CD8-positive, alpha-beta memory T cell (primary cell): ENCODE measurements around the gene RBM18. TPM values are rescaled to one million over a fixed set of nuclear protein-coding genes. Genes with fewer than 3 reads are reported as not detected.

ENCODE experiments used
- CTCF ChIA-PET: fragments of 350-600 bp; sonication (Branson Sonifier 250); formaldehyde crosslinking; loops from one replicate; lab custom pipeline; 2021; ENCODE audit warnings: antibody characterized with exemption; lab: Charles Lee
- POLR2A ChIA-PET: fragments of 350-600 bp; sonication (Branson Sonifier 250); formaldehyde crosslinking; loops from one replicate; lab custom pipeline; 2021; ENCODE audit warnings: antibody characterized with exemption; lab: Charles Lee
- DNase-seq, 5 donors: peaks; one replicate each; pipeline versions ENCODE4 v3.0.0 to v3.0.0-alpha.2; 2020 to 2022; ENCODE audit warnings: mixed read lengths in 1 of 5
- H3K27ac ChIP-seq: one replicate; pipeline ENCODE4 v1.7.0; 2013; ENCODE audit warnings: low read depth, mild to moderate bottlenecking, low read length, moderate library complexity
- H3K27me3 ChIP-seq: 2 replicates; pipeline ENCODE4 v1.7.0; 2013; ENCODE audit warnings: low read length, mild to moderate bottlenecking; ENCODE audit not compliant: insufficient read depth, poor library complexity, severe bottlenecking
- H3K36me3 ChIP-seq: 2 replicates; pipeline ENCODE4 v1.7.0; 2013; ENCODE audit warnings: mild to moderate bottlenecking, low read length, moderate library complexity; ENCODE audit not compliant: insufficient read depth
- H3K4me1 ChIP-seq: 2 replicates; pipeline ENCODE4 v1.7.0; 2013; ENCODE audit warnings: mild to moderate bottlenecking, low read length, moderate library complexity; ENCODE audit not compliant: insufficient read depth
- H3K4me3 ChIP-seq: 2 replicates; pipeline ENCODE4 v1.7.0; 2013; ENCODE audit warnings: mild to moderate bottlenecking, low read length
- H3K9me3 ChIP-seq: 2 replicates; pipeline ENCODE4 v1.7.0; 2013; ENCODE audit warnings: mild to moderate bottlenecking, low read length
- H3K27ac Mint-ChIP-seq, 8 donors: one replicate each; pipeline ENCODE4 v1.8.0; 2020 to 2021; ENCODE audit warnings: mixed read lengths in 8 of 8, mild to moderate bottlenecking in 6 of 8, inconsistent platforms in 3 of 8, moderate library complexity in 3 of 8
- H3K27me3 Mint-ChIP-seq, 2 donors: one replicate each; pipeline ENCODE4 v1.8.0; 2020 to 2021; ENCODE audit warnings: mixed read lengths in 2 of 2, mild to moderate bottlenecking in 1 of 2, moderate library complexity in 1 of 2
- H3K36me3 Mint-ChIP-seq, 3 donors: one replicate each; pipeline ENCODE4 v1.8.0; 2020 to 2021; ENCODE audit warnings: mixed read lengths in 3 of 3, inconsistent platforms in 1 of 3, mild to moderate bottlenecking in 1 of 3
- H3K4me1 Mint-ChIP-seq, 3 donors: one replicate each; pipeline ENCODE4 v1.8.0; 2020 to 2021; ENCODE audit warnings: mixed read lengths in 3 of 3, inconsistent platforms in 1 of 3, mild to moderate bottlenecking in 1 of 3
- H3K4me3 Mint-ChIP-seq, 7 donors: one replicate each; pipeline ENCODE4 v1.8.0; 2020 to 2021; ENCODE audit warnings: mixed read lengths in 7 of 7, mild to moderate bottlenecking in 6 of 7, moderate library complexity in 4 of 7, inconsistent platforms in 2 of 7
- H3K9me3 Mint-ChIP-seq, 5 donors: one replicate each; pipeline ENCODE4 v1.8.0; 2020 to 2022; ENCODE audit warnings: mixed read lengths in 5 of 5, mild to moderate bottlenecking in 3 of 5, moderate library complexity in 2 of 5, inconsistent platforms in 1 of 5
- polyA plus RNA-seq: library from polyadenylated mRNA; unstranded; fragments of 300-500 nt; fragmentation: Illumina TruSeq; gene quantifications from one replicate; pipeline ENCODE4 v1.2.3, GENCODE V29; 2021
- total RNA-seq, 2 experiments: library from RNA; stranded (reverse); gene quantifications; one replicate each; pipeline ENCODE4 v1.2.3, GENCODE V29; 2021

RBM18 gene
- total and polyA plus RNA-seq, 3 experiments from 2014 or later, result 26.2 to 37.4 (median 36.6) TPM

- Histone ChIP-seq H3K4me1 (no peaks in the 10 kb centered on the region), H3K27ac (no peak overlapping the region), H3K36me3 (no peaks in the 10 kb centered on the region), H3K4me3 (no peak overlapping the region), H3K9me3 (no peaks in the 10 kb centered on the region), H3K27me3 (no peaks in the 10 kb centered on the region)
- Mint-ChIP-seq H3K9me3 (no peaks in the 10 kb centered on the region), H3K27me3 (peaks cover 9 to 24% of the 10 kb centered on the region in 2 donors), H3K4me3 (no peak overlapping the region), H3K4me1 (no peaks in the 10 kb centered on the region), H3K27ac (no peak overlapping the region), H3K36me3 (no peaks in the 10 kb centered on the region)
- ChIA-PET POLR2A (no interaction called here), CTCF (no interaction called here)
- peak in 1 of 5 donors; percentile 16 for DNase-seq
These were observed 60.1 kb downstream of the RBM18 start for GRCh38 chr9:122204491-122204890.

- Histone ChIP-seq H3K27me3 (no peaks in the 10 kb centered on the region), H3K4me1 (no peaks in the 10 kb centered on the region), H3K9me3 (no peaks in the 10 kb centered on the region), H3K27ac (no peak overlapping the region), H3K36me3 (no peaks in the 10 kb centered on the region), H3K4me3 (no peak overlapping the region)
- no peaks in the 10 kb centered on the region for H3K36me3 Mint-ChIP-seq
- no peak overlapping the region for H3K27ac Mint-ChIP-seq
- peak overlapping the region in 1 of 7 donors; percentile 15 for H3K4me3 Mint-ChIP-seq
- DNase-seq, result peak in 1 of 5 donors; percentile 4
- ChIA-PET POLR2A (no interaction called here), CTCF (no interaction called here)
- no peaks in the 10 kb centered on the region for H3K9me3 Mint-ChIP-seq
- no peaks in the 10 kb centered on the region for H3K4me1 Mint-ChIP-seq
- peaks cover 9 to 21% of the 10 kb centered on the region in 2 donors for H3K27me3 Mint-ChIP-seq
These were observed 60.6 kb downstream of the RBM18 start for GRCh38 chr9:122204055-122204454.

GRCh38 chr9:122202111-122202510 lies 62.5 kb downstream of the RBM18 start:
- H3K36me3 ChIP-seq, result no peaks in the 10 kb centered on the region
- Mint-ChIP-seq H3K36me3 (no peaks in the 10 kb centered on the region), H3K27ac (no peak overlapping the region), H3K4me1 (no peaks in the 10 kb centered on the region), H3K27me3 (peaks cover 4 to 14% of the 10 kb centered on the region in 2 donors), H3K9me3 (no peaks in the 10 kb centered on the region), H3K4me3 (no peak overlapping the region)
- no peaks in the 10 kb centered on the region for H3K27me3 ChIP-seq
- no peaks in the 10 kb centered on the region for H3K4me1 ChIP-seq
- CTCF ChIA-PET, result no interaction called here
- H3K4me3 ChIP-seq, result no peak overlapping the region
- DNase-seq, result no peak
- no peaks in the 10 kb centered on the region for H3K9me3 ChIP-seq
- POLR2A ChIA-PET, result no interaction called here
- no peak overlapping the region for H3K27ac ChIP-seq

- Histone ChIP-seq H3K36me3 (no peaks in the 10 kb centered on the region), H3K4me1 (no peaks in the 10 kb centered on the region), H3K27me3 (no peaks in the 10 kb centered on the region), H3K9me3 (no peaks in the 10 kb centered on the region), H3K27ac (no peak overlapping the region), H3K4me3 (no peak overlapping the region)
- no peak for DNase-seq
- ChIA-PET CTCF (no interaction called here), POLR2A (no interaction called here)
- Mint-ChIP-seq H3K4me1 (no peaks in the 10 kb centered on the region), H3K9me3 (no peaks in the 10 kb centered on the region), H3K27me3 (peaks cover 2 to 14% of the 10 kb centered on the region in 2 donors), H3K4me3 (no peak overlapping the region), H3K27ac (no peak overlapping the region), H3K36me3 (no peaks in the 10 kb centered on the region)
These were observed 63.0 kb downstream of the RBM18 start for GRCh38 chr9:122201641-122202040.

GRCh38 chr9:122200960-122201595 lies 63.6 kb downstream of the RBM18 start:
- H3K36me3 ChIP-seq, result no peaks in the 10 kb centered on the region
- no peak overlapping the region for H3K4me3 Mint-ChIP-seq
- H3K36me3 Mint-ChIP-seq, result no peaks in the 10 kb centered on the region
- ChIA-PET CTCF (no interaction called here), POLR2A (no interaction called here)
- no peaks in the 10 kb centered on the region for H3K4me1 ChIP-seq
- no peak for DNase-seq
- no peaks in the 10 kb centered on the region for H3K27me3 ChIP-seq
- H3K9me3 Mint-ChIP-seq, result no peaks in the 10 kb centered on the region
- no peak overlapping the region for H3K27ac Mint-ChIP-seq
- no peak overlapping the region for H3K27ac ChIP-seq
- peaks cover under 1 to 14% of the 10 kb centered on the region in 2 donors for H3K27me3 Mint-ChIP-seq
- H3K4me3 ChIP-seq, result no peak overlapping the region
- no peaks in the 10 kb centered on the region for H3K9me3 ChIP-seq
- no peaks in the 10 kb centered on the region for H3K4me1 Mint-ChIP-seq

DNA sequence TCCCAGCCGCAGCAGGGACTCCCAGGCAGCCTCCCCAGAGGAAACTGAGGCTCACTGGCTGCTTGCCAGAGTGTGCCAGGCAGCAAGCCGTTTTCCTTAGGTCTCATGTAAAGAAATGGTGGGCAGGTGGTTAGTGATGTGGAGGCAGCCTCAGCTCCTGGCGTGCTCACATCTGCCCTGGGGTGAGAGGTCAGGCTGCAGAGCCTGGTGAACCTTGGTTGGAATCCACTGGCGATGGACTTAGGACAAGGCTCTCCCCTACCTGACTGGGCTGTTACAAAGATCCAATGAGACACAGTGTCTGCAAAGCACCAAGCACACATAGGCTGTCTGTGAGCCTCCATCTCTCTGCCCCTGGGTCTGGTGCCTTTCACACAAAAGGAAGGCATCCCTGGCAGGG lies 66.8 kb downstream of the RBM18 start:
- H3K9me3 Mint-ChIP-seq, result no peaks in the 10 kb centered on the region
- ChIA-PET CTCF (no interaction called here), POLR2A (no interaction called here)
- peaks cover 2 to 25% of the 10 kb centered on the region in 2 donors for H3K27me3 Mint-ChIP-seq
- no peaks in the 10 kb centered on the region for H3K9me3 ChIP-seq
- no peak overlapping the region for H3K27ac ChIP-seq
- no peaks in the 10 kb centered on the region for H3K4me1 ChIP-seq
- no peaks in the 10 kb centered on the region for H3K4me1 Mint-ChIP-seq
- H3K27ac Mint-ChIP-seq, result no peak overlapping the region
- H3K36me3 Mint-ChIP-seq, result no peaks in the 10 kb centered on the region
- H3K36me3 ChIP-seq, result no peaks in the 10 kb centered on the region
- no peak for DNase-seq
- no peak overlapping the region for H3K4me3 ChIP-seq
- no peak overlapping the region for H3K4me3 Mint-ChIP-seq
- no peaks in the 10 kb centered on the region for H3K27me3 ChIP-seq

DNA sequence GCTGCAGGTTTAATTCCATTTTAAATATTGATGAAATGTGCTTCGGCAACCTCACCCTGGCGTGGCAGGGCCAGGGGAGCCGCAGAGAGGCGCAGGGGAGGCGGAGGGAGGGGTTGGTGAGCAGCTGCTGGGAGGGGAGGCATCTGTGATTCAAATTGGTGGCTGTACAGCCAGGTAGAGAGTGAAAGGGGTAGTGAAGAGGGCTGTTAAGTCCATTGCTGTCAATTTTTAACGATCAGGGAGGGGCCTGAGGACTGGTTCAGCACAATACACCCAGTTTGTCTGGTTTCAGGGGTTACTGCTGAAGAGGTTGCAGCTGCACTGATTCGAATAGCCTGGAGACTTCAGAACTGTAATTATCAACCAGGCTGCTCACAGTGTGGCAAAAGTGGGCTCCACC lies 67.2 kb downstream of the RBM18 start:
- H3K9me3 Mint-ChIP-seq, result no peaks in the 10 kb centered on the region
- H3K27ac Mint-ChIP-seq, result no peak overlapping the region
- H3K27ac ChIP-seq, result no peak overlapping the region
- no peaks in the 10 kb centered on the region for H3K4me1 Mint-ChIP-seq
- H3K4me3 ChIP-seq, result no peak overlapping the region
- H3K4me3 Mint-ChIP-seq, result no peak overlapping the region
- no peaks in the 10 kb centered on the region for H3K9me3 ChIP-seq
- no peak for DNase-seq
- no peaks in the 10 kb centered on the region for H3K27me3 ChIP-seq
- no peaks in the 10 kb centered on the region for H3K36me3 Mint-ChIP-seq
- CTCF ChIA-PET, result no interaction called here
- H3K36me3 ChIP-seq, result no peaks in the 10 kb centered on the region
- peaks cover 2 to 25% of the 10 kb centered on the region in 2 donors for H3K27me3 Mint-ChIP-seq
- H3K4me1 ChIP-seq, result no peaks in the 10 kb centered on the region
- POLR2A ChIA-PET, result no interaction called here

- POLR2A ChIA-PET, result no interaction called here
- Mint-ChIP-seq H3K4me3 (no peak overlapping the region), H3K27ac (no peak overlapping the region), H3K9me3 (no peaks in the 10 kb centered on the region), H3K4me1 (no peaks in the 10 kb centered on the region), H3K36me3 (no peaks in the 10 kb centered on the region), H3K27me3 (peaks cover 3 to 25% of the 10 kb centered on the region in 2 donors)
- Histone ChIP-seq H3K27me3 (no peaks in the 10 kb centered on the region), H3K4me3 (no peak overlapping the region), H3K36me3 (no peaks in the 10 kb centered on the region), H3K4me1 (no peaks in the 10 kb centered on the region), H3K27ac (no peak overlapping the region), H3K9me3 (no peaks in the 10 kb centered on the region)
- DNase-seq, result no peak
- CTCF ChIA-PET, result no interaction called here
These were observed 68.8 kb downstream of the RBM18 start for GRCh38 chr9:122195875-122196274.
